Measurements from ENCODE around the gene FOXO1. TPM values are rescaled to one million over a fixed set of nuclear protein-coding genes. Genes with fewer than 3 reads are reported as not detected.

Gene FOXO1
- total and polyA plus RNA-seq, 3 experiments from 2014 or later = 32.6 to 56.2 (median 32.9) TPM

GRCh38 chr13:40562975-40563349, 103.5 kb downstream of the FOXO1 start:
- Histone ChIP-seq H3K4me1 (ENCODE audit: insufficient read depth, low read length) (peaks cover 65% of the 10 kb centered on the region), H3K27me3 (ENCODE audit: insufficient read depth, low read length, poor library complexity, severe bottlenecking) (no peaks in the 10 kb centered on the region), H3K9me3 (ENCODE audit: low read length) (no peaks in the 10 kb centered on the region), H3K36me3 (ENCODE audit: insufficient read depth, low read length) (peaks cover 14% of the 10 kb centered on the region), H3K27ac (ENCODE audit: low read depth, low read length) (no peak overlapping the region), H3K4me3 (ENCODE audit: low read length) (no peak overlapping the region)
- ChIA-PET CTCF (no interaction called here), POLR2A (no interaction called here)
- H3K4me3 Mint-ChIP-seq = peak overlapping the region in 6 of 7 donors; percentile 42 to 72 (median 49)
- no peak for DNase-seq
- peaks cover 9 to 29% (median 13%) of the 10 kb centered on the region in 3 donors for H3K36me3 Mint-ChIP-seq
- no peaks in the 10 kb centered on the region for H3K27me3 Mint-ChIP-seq
- H3K9me3 Mint-ChIP-seq = no peaks in the 10 kb centered on the region
- peaks cover 75 to 92% (median 87%) of the 10 kb centered on the region in 3 donors for H3K4me1 Mint-ChIP-seq
- H3K27ac Mint-ChIP-seq = peak overlapping the region in 5 of 8 donors; percentile 29 to 89 (median 58)

GRCh38 chr13:40559915-40560314, 106.5 kb downstream of the FOXO1 start:
- CTCF ChIA-PET = no interaction called here
- peaks cover 39% of the 10 kb centered on the region for H3K4me1 ChIP-seq (ENCODE audit: insufficient read depth, low read length)
- no peaks in the 10 kb centered on the region for H3K9me3 Mint-ChIP-seq
- no peak for DNase-seq
- H3K9me3 ChIP-seq (ENCODE audit: low read length) = no peaks in the 10 kb centered on the region
- no peak overlapping the region for H3K4me3 ChIP-seq (ENCODE audit: low read length)
- no peaks in the 10 kb centered on the region for H3K27me3 Mint-ChIP-seq
- no peak overlapping the region for H3K27ac ChIP-seq (ENCODE audit: low read depth, low read length)
- H3K27me3 ChIP-seq (ENCODE audit: insufficient read depth, low read length, poor library complexity, severe bottlenecking) = no peaks in the 10 kb centered on the region
- H3K27ac Mint-ChIP-seq = peak overlapping the region in 1 of 8 donors; percentile 59
- H3K36me3 Mint-ChIP-seq = peaks cover 9 to 51% (median 15%) of the 10 kb centered on the region in 3 donors
- H3K4me1 Mint-ChIP-seq = peaks cover 59 to 91% (median 89%) of the 10 kb centered on the region in 3 donors
- H3K4me3 Mint-ChIP-seq = no peak overlapping the region
- H3K36me3 ChIP-seq (ENCODE audit: insufficient read depth, low read length) = peaks cover 20% of the 10 kb centered on the region
- POLR2A ChIA-PET = no interaction called here

GRCh38 chr13:40558656-40559055, 107.8 kb downstream of the FOXO1 start:
- H3K36me3 ChIP-seq (ENCODE audit: insufficient read depth, low read length) = peaks cover 20% of the 10 kb centered on the region
- H3K4me1 Mint-ChIP-seq = peaks cover 50 to 91% (median 84%) of the 10 kb centered on the region in 3 donors
- no peak overlapping the region for H3K4me3 ChIP-seq (ENCODE audit: low read length)
- H3K27ac Mint-ChIP-seq = peak overlapping the region in 4 of 8 donors; percentile 18 to 30 (median 22)
- no peaks in the 10 kb centered on the region for H3K9me3 Mint-ChIP-seq
- ChIA-PET POLR2A (no interaction called here), CTCF (no interaction called here)
- no peaks in the 10 kb centered on the region for H3K9me3 ChIP-seq (ENCODE audit: low read length)
- H3K27me3 ChIP-seq (ENCODE audit: insufficient read depth, low read length, poor library complexity, severe bottlenecking) = no peaks in the 10 kb centered on the region
- no peak for DNase-seq
- H3K27ac ChIP-seq (ENCODE audit: low read depth, low read length) = no peak overlapping the region
- H3K4me3 Mint-ChIP-seq = peak overlapping the region in 1 of 7 donors; percentile 4
- peaks cover 9 to 58% (median 15%) of the 10 kb centered on the region in 3 donors for H3K36me3 Mint-ChIP-seq
- H3K4me1 ChIP-seq (ENCODE audit: insufficient read depth, low read length) = peaks cover 30% of the 10 kb centered on the region
- no peaks in the 10 kb centered on the region for H3K27me3 Mint-ChIP-seq

- peaks cover 9 to 58% (median 15%) of the 10 kb centered on the region in 3 donors for H3K36me3 Mint-ChIP-seq
- DNase-seq = no peak
- no peaks in the 10 kb centered on the region for H3K27me3 ChIP-seq (ENCODE audit: insufficient read depth, low read length, poor library complexity, severe bottlenecking)
- no peak overlapping the region for H3K4me3 Mint-ChIP-seq
- H3K27ac Mint-ChIP-seq = peak overlapping the region in 4 of 8 donors; percentile 2 to 35 (median 6)
- ChIA-PET CTCF (interaction anchor here (1.0 kb wide), 1 partner anchor 12 kb away, joined by 3 read pairs; no protein-coding TSS in a partner anchor), POLR2A (no interaction called here)
- H3K4me3 ChIP-seq (ENCODE audit: low read length) = no peak overlapping the region
- H3K9me3 ChIP-seq (ENCODE audit: low read length) = no peaks in the 10 kb centered on the region
- H3K27ac ChIP-seq (ENCODE audit: low read depth, low read length) = no peak overlapping the region
- peaks cover 35 to 90% (median 86%) of the 10 kb centered on the region in 3 donors for H3K4me1 Mint-ChIP-seq
- no peaks in the 10 kb centered on the region for H3K9me3 Mint-ChIP-seq
- peaks cover 20% of the 10 kb centered on the region for H3K36me3 ChIP-seq (ENCODE audit: insufficient read depth, low read length)
- H3K27me3 Mint-ChIP-seq = no peaks in the 10 kb centered on the region
- H3K4me1 ChIP-seq (ENCODE audit: insufficient read depth, low read length) = peaks cover 27% of the 10 kb centered on the region
Measured at GRCh38 chr13:40556453-40556852, 110.0 kb downstream of the FOXO1 start.

- H3K27ac ChIP-seq (ENCODE audit: low read depth, low read length) = no peak overlapping the region
- no peak for DNase-seq
- Mint-ChIP-seq H3K36me3 (peaks cover 0 to 32% (median 2%) of the 10 kb centered on the region in 3 donors), H3K27ac (peak overlapping the region in 3 of 8 donors; percentile 32 to 39 (median 37)), H3K4me3 (peak overlapping the region in 1 of 7 donors; percentile 80), H3K4me1 (peaks cover 17 to 73% (median 67%) of the 10 kb centered on the region in 3 donors), H3K9me3 (no peaks in the 10 kb centered on the region), H3K27me3 (no peaks in the 10 kb centered on the region)
- no peak overlapping the region for H3K4me3 ChIP-seq (ENCODE audit: low read length)
- H3K27me3 ChIP-seq (ENCODE audit: insufficient read depth, low read length, poor library complexity, severe bottlenecking) = no peaks in the 10 kb centered on the region
- H3K4me1 ChIP-seq (ENCODE audit: insufficient read depth, low read length) = peaks cover 11% of the 10 kb centered on the region
- POLR2A ChIA-PET = no interaction called here
- H3K36me3 ChIP-seq (ENCODE audit: insufficient read depth, low read length) = peaks cover 6% of the 10 kb centered on the region
- CTCF ChIA-PET = interaction anchor here (1.0 kb wide), 1 partner anchor 9 kb away, joined by 4 read pairs; no protein-coding TSS in a partner anchor
- H3K9me3 ChIP-seq (ENCODE audit: low read length) = no peaks in the 10 kb centered on the region
Measured at GRCh38 chr13:40553356-40553755, 113.1 kb downstream of the FOXO1 start.

GRCh38 chr13:40552895-40553294, 113.5 kb downstream of the FOXO1 start:
- peaks cover 6% of the 10 kb centered on the region for H3K36me3 ChIP-seq (ENCODE audit: insufficient read depth, low read length)
- Mint-ChIP-seq H3K4me1 (peaks cover 16 to 68% (median 63%) of the 10 kb centered on the region in 3 donors), H3K9me3 (no peaks in the 10 kb centered on the region), H3K27me3 (no peaks in the 10 kb centered on the region), H3K36me3 (peaks cover 0 to 29% (median 2%) of the 10 kb centered on the region in 3 donors), H3K4me3 (peak overlapping the region in 1 of 7 donors; percentile 80), H3K27ac (peak overlapping the region in 3 of 8 donors; percentile 31 to 39 (median 37))
- H3K4me1 ChIP-seq (ENCODE audit: insufficient read depth, low read length) = peaks cover 11% of the 10 kb centered on the region
- H3K4me3 ChIP-seq (ENCODE audit: low read length) = no peak overlapping the region
- no peak overlapping the region for H3K27ac ChIP-seq (ENCODE audit: low read depth, low read length)
- POLR2A ChIA-PET = no interaction called here
- H3K27me3 ChIP-seq (ENCODE audit: insufficient read depth, low read length, poor library complexity, severe bottlenecking) = no peaks in the 10 kb centered on the region
- no peak for DNase-seq
- CTCF ChIA-PET = interaction anchor here (1.0 kb wide), 1 partner anchor 9 kb away, joined by 4 read pairs; no protein-coding TSS in a partner anchor
- no peaks in the 10 kb centered on the region for H3K9me3 ChIP-seq (ENCODE audit: low read length)

- peaks cover 11% of the 10 kb centered on the region for H3K4me1 ChIP-seq (ENCODE audit: insufficient read depth, low read length)
- H3K36me3 ChIP-seq (ENCODE audit: insufficient read depth, low read length) = no peaks in the 10 kb centered on the region
- no peak overlapping the region for H3K27ac ChIP-seq (ENCODE audit: low read depth, low read length)
- Mint-ChIP-seq H3K27ac (peak overlapping the region in 3 of 8 donors; percentile 6 to 84 (median 38)), H3K9me3 (no peaks in the 10 kb centered on the region), H3K36me3 (peaks cover 0 to 9% (median 0%) of the 10 kb centered on the region in 3 donors), H3K4me3 (no peak overlapping the region), H3K4me1 (peaks cover 10 to 50% (median 38%) of the 10 kb centered on the region in 3 donors), H3K27me3 (no peaks in the 10 kb centered on the region)
- no peaks in the 10 kb centered on the region for H3K27me3 ChIP-seq (ENCODE audit: insufficient read depth, low read length, poor library complexity, severe bottlenecking)
- H3K4me3 ChIP-seq (ENCODE audit: low read length) = no peak overlapping the region
- CTCF ChIA-PET = no interaction called here
- no peaks in the 10 kb centered on the region for H3K9me3 ChIP-seq (ENCODE audit: low read length)
- POLR2A ChIA-PET = no interaction called here
- DNase-seq = no peak
Measured at GRCh38 chr13:40550130-40550529, 116.3 kb downstream of the FOXO1 start.

GRCh38 chr13:40549500-40550094, 116.8 kb downstream of the FOXO1 start:
- H3K4me3 Mint-ChIP-seq = no peak overlapping the region
- H3K4me1 Mint-ChIP-seq = peaks cover 10 to 44% (median 36%) of the 10 kb centered on the region in 3 donors
- H3K36me3 Mint-ChIP-seq = peaks cover 0 to 6% (median 0%) of the 10 kb centered on the region in 3 donors
- peak overlapping the region in 4 of 8 donors; percentile 17 to 79 (median 64) for H3K27ac Mint-ChIP-seq
- H3K9me3 Mint-ChIP-seq = no peaks in the 10 kb centered on the region
- POLR2A ChIA-PET = no interaction called here
- Histone ChIP-seq H3K27me3 (ENCODE audit: insufficient read depth, low read length, poor library complexity, severe bottlenecking) (no peaks in the 10 kb centered on the region), H3K27ac (ENCODE audit: low read depth, low read length) (no peak overlapping the region), H3K9me3 (ENCODE audit: low read length) (no peaks in the 10 kb centered on the region), H3K36me3 (ENCODE audit: insufficient read depth, low read length) (no peaks in the 10 kb centered on the region), H3K4me3 (ENCODE audit: low read length) (no peak overlapping the region), H3K4me1 (ENCODE audit: insufficient read depth, low read length) (peaks cover 9% of the 10 kb centered on the region)
- no peak for DNase-seq
- CTCF ChIA-PET = no interaction called here
- H3K27me3 Mint-ChIP-seq = no peaks in the 10 kb centered on the region

Measured in CD8-positive, alpha-beta memory T cell (primary cell).